GM20431 (cell line): ENCODE results near the gene ARAF.
"Not testable (repeated sequence)": the region's sequence is repeated elsewhere in the genome, so short reads cannot be mapped to it uniquely, and the experiment has no call there.

ENCODE experiments used
- in situ Hi-C: fragments of 300-500 bp; cut with MseI, MboI; formaldehyde crosslinking; loops from one replicate; pipeline ENCODE4 v1.15.0; 2020; ENCODE audit warnings: low sequenced_read_pairs; ENCODE audit not compliant: unreplicated experiment

Gene ARAF

DNA sequence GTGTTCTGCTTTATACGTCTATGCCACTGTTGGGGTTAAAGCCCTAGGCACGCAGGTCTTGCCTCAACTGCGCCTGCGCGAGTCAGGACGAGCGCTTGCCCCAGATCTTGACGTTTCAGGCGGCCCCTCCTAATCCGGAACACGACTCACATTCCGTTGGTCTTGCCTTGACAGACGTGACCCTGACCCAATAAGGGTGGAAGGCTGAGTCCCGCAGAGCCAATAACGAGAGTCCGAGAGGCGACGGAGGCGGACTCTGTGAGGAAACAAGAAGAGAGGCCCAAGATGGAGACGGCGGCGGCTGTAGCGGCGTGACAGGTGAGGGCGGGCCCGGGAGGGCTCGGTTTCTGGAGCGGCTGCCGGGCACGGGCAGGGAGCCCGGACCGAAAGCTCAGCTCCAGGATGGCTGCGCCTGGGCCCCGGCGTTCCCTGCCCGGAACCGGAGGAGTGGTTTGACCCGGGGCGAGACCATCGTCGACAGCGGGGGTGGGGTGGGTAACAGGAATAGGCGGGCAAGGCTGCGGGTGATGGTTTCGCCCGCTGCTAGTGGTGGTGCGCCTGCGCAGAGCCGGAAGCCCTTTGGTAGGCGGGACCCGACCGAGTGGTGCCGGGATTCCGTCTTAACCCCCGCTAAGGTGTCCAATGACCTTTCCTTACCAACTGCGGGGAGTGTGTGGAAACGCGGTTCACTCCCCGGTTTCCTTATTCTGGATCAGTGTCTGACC lies at the start of gene ARAF:
ARAF (plus strand) TSS at position 272 of the 725 bp plus-strand sequence. CDS start 1,763 bp downstream, outside the sequence.
- in situ Hi-C loops: no loop called here

DNA sequence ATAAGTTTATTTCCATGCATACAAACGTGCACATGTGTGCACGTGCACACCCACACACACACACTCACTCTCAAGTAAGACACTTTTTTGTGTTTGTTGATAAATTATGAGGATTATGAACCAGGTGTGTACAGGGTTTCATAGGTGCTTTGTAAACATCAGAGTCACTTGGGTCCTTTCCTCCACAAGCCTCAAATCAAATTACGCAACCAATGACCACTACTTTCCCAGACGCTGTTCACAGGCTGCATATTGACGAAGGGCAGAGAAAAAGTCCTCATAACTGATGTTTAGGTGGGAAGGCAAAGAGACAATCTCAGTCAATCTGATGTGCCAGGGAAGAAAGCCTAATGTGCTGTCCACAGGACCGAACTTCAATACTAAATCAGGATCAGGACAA lies 48.6 kb upstream of the ARAF start:
- in situ Hi-C loops: not testable (repeated sequence)

- in situ Hi-C loops: not testable (repeated sequence)
Measured at GRCh38 chrX:47513034-47513965, 47.7 kb upstream of the ARAF start.

- in situ Hi-C loops: no loop called here
Measured at GRCh38 chrX:47514533-47515235, 46.3 kb upstream of the ARAF start.

- in situ Hi-C loops: no loop called here
Measured at GRCh38 chrX:47515941-47516665, 44.9 kb upstream of the ARAF start.

DNA sequence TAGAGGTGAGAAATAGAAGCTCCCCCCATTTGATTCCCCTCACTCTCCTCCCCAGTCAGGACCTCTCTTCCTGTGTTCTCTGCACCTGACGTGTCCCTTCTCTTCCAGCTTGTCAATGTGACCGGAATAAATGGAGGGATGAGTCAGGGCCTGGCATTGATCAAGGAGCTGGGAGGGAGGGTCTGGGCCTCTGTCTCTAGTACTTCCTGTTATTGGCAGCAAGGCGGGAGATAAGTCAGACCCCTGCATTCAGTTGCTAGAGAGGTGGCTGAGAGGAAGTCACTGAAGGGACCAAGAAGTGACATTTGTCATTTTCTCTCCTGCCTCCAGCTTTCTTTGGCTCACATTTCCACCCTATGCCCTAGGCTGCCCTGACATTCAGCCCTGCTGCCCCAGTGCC lies 42.9 kb upstream of the ARAF start:
- in situ Hi-C loops: no loop called here

GRCh38 chrX:47523297-47523696 lies 37.7 kb upstream of the ARAF start:
- in situ Hi-C loops: no loop called here

DNA sequence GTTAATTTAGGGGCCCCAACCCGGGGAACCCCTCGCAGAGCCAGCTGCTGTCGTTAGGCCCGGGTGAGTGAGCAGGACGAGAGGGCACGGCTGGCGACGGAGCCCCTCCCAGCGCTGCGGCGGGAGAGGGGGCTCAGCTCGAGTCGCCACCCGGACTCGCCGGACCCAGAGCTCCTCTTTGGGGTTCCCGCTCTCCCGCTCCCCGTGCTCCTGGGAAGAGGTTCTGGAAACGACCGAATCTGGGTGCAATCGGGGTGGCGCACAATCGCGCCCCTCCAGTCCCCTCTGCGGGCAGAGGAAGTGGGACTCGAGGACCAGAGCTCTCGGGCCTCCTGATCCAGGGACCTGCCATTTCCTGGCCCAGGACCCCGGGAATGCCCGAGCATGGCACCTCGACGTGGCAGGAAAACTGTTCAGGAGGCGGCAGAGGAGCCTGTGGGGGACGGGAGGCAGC lies 37.3 kb upstream of the ARAF start:
- in situ Hi-C loops: no loop called here

- in situ Hi-C loops: no loop called here
Measured at GRCh38 chrX:47529548-47529947, 31.5 kb upstream of the ARAF start.

DNA sequence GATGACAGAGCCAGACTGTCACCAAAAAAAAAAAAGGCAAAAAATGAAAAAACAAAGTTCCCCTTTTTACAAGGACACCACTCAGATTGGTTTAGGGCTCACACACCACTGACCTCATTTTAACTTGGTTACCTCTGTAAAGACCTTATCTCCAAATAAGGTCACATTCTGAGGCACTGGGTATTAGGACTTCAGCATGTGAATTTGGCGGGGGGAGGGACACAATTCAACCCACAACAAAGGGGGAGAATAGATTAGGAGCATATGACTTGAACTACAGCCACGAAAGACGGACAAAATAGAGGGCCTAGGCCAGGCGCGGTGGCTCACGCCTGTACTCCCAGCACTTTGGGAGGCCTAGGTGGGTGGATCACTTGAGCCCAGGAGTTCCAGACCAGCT lies 31.0 kb upstream of the ARAF start:
- in situ Hi-C loops: no loop called here

GRCh38 chrX:47539860-47540259 lies 21.1 kb upstream of the ARAF start:
- in situ Hi-C loops: no loop called here

GRCh38 chrX:47540754-47541538 lies 20.1 kb upstream of the ARAF start:
- in situ Hi-C loops: no loop called here

- in situ Hi-C loops: no loop called here
Measured at GRCh38 chrX:47543496-47543895, 17.5 kb upstream of the ARAF start.

- in situ Hi-C loops: no loop called here
Measured at GRCh38 chrX:47556045-47556623, 4.9 kb upstream of the ARAF start.

DNA sequence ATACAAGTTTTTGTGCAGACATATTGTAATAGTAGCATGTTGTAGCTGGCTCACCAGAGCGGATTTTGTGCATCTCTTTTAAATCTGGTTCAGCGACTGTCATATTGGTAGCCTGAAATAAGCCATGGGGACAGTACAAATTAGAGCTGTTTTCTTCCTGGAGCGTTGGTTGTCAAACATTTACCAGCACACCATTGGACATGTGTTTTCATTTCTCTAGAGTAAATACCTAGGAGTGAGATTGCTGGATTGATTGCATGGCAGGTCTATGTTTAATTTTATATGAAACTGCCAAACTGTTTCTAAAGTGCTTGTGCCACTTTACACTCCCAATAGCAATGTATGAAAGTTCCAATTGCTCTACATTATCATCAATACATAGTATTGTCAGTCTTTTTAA lies 2.6 kb upstream of the ARAF start:
- in situ Hi-C loops: no loop called here

DNA sequence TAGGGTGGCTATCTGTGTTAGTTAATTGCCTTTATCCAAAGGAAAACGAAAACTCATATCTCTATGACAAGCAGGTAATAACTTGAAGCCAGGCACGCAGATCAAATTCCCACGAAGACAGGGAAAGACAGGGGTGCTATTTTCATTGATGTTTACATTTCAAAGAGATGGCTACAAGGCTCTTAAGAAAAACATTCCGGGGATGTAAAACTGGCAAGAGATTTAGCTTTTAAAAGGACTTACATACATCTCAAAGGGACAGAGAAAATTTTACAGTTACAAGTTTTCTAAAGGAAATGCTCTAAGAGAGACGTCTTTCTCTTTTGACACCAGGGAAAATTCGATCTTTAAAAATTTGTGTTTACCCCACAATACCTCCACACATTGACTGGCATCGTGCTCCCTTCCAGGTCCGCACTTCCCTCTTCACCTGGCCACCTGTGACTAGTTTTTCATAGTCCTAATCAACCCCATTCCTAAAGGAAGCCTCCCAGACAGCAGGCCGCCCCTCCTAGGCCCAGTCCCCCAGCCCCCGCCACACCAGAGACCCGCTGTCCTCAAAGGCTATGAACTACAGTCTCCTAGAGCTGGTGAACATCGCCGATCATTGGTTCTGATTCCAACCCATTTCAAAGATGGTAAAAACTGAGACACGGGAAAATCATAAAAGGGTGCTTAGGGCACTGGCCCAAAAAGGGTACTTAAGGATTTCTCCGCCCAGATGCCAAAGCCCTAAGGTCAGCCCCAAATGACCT lies 649 bp upstream of the ARAF start:
- in situ Hi-C loops: no loop called here

- in situ Hi-C loops: no loop called here
Measured at GRCh38 chrX:47561659-47562151, 700 bp downstream of the ARAF start.
